Cardiac fibroblast (primary cell): ENCODE data around the gene MCF2L2.

ENCODE experiments used
- DNase-seq, 2 donors: peaks; one replicate each; pipeline versions ENCODE4 v3.0.0 to v3.0.0-alpha.2; 2010; ENCODE audit warnings: low read depth in 2 of 2
- H3K4me3 ChIP-seq, 2 donors: replicated peaks in 1 of 2; 1 replicate in 1 of 2; 2 replicates in 1 of 2; pipeline ENCODE4 v1.5.1; 2011; ENCODE audit warnings: low read depth in 2 of 2, low read length in 2 of 2, mild to moderate bottlenecking in 2 of 2, moderate library complexity in 1 of 2
- CTCF ChIP-seq: IDR thresholded peaks from one replicate; pipeline ENCODE4 v1.5.1; 2011; ENCODE audit warnings: low read depth, mild to moderate bottlenecking, low read length, inconsistent platforms

The MCF2L2 gene

DNA sequence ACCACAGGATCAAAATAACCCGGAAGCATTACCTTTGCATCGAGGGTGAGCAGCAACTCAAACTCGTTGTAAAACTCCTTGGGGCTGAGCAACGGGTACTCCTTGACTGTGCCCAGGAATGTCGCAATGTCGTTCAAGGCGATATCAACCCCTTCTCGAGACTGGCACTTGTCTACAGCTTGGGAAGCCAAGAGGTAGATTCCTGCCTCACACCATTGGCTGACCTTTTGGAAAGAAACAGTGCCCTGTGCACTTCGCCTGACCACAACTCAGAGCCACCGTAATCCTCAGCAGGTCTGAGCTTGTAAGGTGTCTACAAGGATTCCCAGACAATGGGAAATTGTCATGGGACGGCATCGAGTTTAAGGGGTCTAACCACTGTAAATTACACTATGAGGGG lies 131.5 kb downstream of the MCF2L2 start:
- DNase-seq = no peak
- TF ChIP-seq CTCF = no peak
- H3K4me3 ChIP-seq = no peak overlapping the region

GRCh38 chr3:183295211-183295610 lies 133.2 kb downstream of the MCF2L2 start:
- no peak overlapping the region for H3K4me3 ChIP-seq
- TF ChIP-seq CTCF = no peak
- peak; percentile 95 to 97 for DNase-seq

DNA sequence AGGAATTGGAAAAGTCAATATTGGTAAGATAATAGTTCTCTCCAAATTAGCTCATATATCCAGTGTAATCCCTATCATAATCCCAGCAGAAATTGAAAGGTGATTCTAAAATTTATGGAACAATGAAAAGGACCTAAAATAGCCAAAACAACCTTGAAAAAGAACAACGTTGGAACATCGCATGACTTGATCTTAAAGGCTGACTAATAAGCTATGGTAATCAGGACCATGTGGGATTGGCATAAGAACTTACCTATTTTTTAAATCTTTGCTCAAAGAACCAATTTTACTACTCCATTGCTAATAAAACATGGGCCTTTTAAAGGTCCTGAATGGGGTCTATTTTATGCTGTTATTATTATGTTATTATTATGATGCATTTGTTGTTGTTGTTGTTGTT lies 134.5 kb downstream of the MCF2L2 start:
- TF ChIP-seq CTCF = no peak
- H3K4me3 ChIP-seq = no peak overlapping the region
- DNase-seq = peak in 1 of 2 donors; percentile 33

GRCh38 chr3:183291497-183292031 lies 136.9 kb downstream of the MCF2L2 start:
- DNase-seq = peak; percentile 66 to 78
- no peak for TF ChIP-seq CTCF
- H3K4me3 ChIP-seq = no peak overlapping the region

GRCh38 chr3:183290216-183290615 lies 138.2 kb downstream of the MCF2L2 start:
- TF ChIP-seq CTCF = no peak
- no peak for DNase-seq
- H3K4me3 ChIP-seq = no peak overlapping the region

DNA sequence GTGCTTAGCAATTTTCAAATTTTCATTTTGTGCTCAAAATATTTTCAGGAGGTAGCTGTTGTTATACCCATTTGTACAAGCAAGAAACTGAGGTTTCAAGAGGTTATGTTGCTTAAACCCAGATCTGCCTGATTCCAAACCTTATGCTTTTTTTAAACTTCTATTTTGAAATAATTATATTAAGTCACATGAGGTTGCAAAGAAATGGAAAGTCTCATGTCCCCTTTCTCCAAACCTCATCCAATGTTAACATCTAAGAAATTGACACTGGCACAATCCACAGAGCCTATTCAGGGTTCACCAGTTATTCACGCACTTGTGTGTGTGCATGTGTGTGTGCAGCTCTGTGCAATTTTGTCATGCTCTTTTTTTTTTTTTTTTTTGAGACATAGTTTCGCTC lies 140.3 kb downstream of the MCF2L2 start:
- TF ChIP-seq CTCF = no peak
- H3K4me3 ChIP-seq = peak overlapping the region in 1 of 2 donors; percentile 51
- no peak for DNase-seq

DNA sequence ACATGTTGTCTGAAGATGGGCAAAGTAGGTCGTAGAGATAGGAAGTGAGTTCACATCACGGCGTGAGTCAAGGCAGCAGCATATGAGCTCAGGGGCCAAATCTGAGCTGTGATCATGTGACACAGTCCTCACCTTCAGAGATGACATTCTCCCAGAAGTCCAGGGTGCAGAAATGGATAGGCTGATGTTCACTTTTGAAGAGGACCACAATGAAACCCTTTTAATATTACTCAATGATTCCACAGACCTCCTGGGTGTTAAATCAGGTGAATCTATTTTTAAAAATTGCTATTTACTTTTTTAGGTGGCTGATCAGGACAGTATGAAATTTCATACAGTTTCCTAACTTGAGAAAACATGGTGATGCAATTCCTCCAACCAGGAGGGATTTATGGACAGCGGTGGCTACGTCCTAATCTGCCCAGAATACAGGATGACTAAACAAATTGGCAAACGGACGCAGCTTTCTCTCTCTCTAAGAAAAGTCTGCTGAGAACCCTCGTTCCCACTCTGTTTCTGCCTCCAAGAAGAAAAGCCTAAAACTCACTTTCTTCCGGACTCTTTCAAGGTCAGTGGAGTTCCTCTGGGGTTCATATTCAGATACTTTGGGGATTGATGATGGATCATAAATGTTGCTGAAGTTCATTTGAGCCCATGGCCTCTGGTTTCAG lies 141.0 kb downstream of the MCF2L2 start:
- TF ChIP-seq CTCF = no peak
- H3K4me3 ChIP-seq = peak overlapping the region in 1 of 2 donors; percentile 51
- DNase-seq = peak; percentile 97 to 99
